ENCODE data around the gene TMSB4X.

DNA sequence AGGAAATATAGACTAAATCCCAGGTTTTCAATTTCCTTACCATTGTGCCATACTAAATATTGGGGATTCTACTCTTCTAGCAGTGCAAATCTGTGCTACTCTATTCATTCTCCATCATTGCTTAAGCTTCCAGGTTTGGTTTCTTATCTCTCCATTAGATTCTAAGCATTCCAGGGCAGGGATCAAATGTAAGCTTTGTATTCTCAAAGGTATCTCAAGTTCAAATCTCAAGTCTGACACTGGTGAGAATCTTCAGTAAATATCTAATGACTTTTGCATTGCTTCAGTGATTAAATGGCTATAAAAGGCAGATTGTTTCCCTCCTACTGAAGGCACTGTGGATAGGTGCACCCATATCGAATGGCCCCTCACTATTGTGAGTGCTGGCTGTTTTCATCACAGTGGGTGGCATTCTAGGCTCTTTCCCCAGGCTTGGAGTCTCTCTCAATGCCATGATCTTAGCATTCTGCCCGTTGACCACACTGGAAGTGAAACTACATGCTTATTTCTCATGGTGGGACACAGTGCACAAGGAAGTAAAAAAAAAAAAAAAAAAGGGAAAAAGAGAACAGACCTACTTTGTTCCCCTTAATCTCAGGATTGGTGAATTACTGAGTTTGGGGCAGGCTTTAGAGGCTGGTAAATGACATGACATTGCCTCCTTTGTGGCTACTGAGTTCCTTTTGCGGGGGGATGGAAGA is 40.8 kb downstream of the TMSB4X start:
- TF ChIP-seq, protein P1, sequence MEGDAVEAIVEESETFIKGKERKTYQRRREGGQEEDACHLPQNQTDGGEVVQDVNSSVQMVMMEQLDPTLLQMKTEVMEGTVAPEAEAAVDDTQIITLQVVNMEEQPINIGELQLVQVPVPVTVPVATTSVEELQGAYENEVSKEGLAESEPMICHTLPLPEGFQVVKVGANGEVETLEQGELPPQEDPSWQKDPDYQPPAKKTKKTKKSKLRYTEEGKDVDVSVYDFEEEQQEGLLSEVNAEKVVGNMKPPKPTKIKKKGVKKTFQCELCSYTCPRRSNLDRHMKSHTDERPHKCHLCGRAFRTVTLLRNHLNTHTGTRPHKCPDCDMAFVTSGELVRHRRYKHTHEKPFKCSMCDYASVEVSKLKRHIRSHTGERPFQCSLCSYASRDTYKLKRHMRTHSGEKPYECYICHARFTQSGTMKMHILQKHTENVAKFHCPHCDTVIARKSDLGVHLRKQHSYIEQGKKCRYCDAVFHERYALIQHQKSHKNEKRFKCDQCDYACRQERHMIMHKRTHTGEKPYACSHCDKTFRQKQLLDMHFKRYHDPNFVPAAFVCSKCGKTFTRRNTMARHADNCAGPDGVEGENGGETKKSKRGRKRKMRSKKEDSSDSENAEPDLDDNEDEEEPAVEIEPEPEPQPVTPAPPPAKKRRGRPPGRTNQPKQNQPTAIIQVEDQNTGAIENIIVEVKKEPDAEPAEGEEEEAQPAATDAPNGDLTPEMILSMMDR (IDR thresholded peaks at IDR 0.05), result no peak
- TF ChIP-seq, protein P2, sequence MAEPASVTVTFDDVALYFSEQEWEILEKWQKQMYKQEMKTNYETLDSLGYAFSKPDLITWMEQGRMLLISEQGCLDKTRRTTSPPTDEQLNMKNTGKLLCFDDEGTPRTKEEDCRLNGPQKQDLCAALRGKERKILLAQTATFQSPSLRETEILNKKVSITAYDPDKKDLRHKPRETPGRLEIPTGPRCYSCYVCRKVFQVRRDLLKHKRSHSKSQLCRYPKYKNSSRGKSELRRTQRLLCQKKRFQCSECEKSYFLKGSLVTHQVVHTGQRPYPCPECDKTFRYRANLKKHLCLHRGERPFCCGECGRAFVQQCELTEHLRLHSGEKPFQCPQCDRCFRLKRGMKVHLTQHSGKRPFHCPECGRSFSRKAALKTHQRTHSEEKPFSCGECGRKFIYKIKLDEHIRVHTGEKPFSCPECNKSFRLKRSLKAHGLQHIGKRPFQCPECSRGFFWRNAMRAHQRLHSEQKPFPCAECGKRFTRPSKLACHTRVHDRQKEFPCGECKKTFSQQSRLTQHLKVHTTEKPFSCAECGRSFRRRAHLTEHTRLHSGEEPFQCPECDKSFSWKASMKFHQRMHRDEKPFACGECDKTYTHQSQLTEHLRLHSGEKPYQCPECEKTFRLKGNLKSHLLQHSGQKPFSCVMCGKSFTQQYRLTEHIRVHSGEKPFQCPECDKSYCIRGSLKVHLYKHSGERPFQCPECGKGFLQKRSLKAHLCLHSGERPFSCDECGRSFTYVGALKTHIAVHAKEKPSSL (CRISPR knock-in tag; conservative IDR thresholded peaks at IDR 0.05), result no peak
- TF ChIP-seq ZBTB21 (CRISPR knock-in tag; IDR thresholded peaks at IDR 0.05; ENCODE audit: borderline replicate concordance) (no peak), ZNF396 (CRISPR knock-in tag; IDR thresholded peaks at IDR 0.05; ENCODE audit: borderline replicate concordance) (no peak), NR2C2 (CRISPR knock-in tag; IDR thresholded peaks at IDR 0.05) (no peak), CREB1 (CRISPR knock-in tag; IDR thresholded peaks at IDR 0.05) (no peak), SP1 (CRISPR knock-in tag; conservative IDR thresholded peaks at IDR 0.05) (no peak)
